TTC549 (cell line): ENCODE results near the gene KIAA0825.
A peak's percentile ranks its signal among the peaks of the same experiment; 100 is the strongest.

Experiments used
- FAIRE-seq: peaks from 2 replicates; lab custom pipeline; 2012; peaks lifted over from hg19 to GRCh38; lab: Jason Lieb, UNC

The KIAA0825 gene, protein sequence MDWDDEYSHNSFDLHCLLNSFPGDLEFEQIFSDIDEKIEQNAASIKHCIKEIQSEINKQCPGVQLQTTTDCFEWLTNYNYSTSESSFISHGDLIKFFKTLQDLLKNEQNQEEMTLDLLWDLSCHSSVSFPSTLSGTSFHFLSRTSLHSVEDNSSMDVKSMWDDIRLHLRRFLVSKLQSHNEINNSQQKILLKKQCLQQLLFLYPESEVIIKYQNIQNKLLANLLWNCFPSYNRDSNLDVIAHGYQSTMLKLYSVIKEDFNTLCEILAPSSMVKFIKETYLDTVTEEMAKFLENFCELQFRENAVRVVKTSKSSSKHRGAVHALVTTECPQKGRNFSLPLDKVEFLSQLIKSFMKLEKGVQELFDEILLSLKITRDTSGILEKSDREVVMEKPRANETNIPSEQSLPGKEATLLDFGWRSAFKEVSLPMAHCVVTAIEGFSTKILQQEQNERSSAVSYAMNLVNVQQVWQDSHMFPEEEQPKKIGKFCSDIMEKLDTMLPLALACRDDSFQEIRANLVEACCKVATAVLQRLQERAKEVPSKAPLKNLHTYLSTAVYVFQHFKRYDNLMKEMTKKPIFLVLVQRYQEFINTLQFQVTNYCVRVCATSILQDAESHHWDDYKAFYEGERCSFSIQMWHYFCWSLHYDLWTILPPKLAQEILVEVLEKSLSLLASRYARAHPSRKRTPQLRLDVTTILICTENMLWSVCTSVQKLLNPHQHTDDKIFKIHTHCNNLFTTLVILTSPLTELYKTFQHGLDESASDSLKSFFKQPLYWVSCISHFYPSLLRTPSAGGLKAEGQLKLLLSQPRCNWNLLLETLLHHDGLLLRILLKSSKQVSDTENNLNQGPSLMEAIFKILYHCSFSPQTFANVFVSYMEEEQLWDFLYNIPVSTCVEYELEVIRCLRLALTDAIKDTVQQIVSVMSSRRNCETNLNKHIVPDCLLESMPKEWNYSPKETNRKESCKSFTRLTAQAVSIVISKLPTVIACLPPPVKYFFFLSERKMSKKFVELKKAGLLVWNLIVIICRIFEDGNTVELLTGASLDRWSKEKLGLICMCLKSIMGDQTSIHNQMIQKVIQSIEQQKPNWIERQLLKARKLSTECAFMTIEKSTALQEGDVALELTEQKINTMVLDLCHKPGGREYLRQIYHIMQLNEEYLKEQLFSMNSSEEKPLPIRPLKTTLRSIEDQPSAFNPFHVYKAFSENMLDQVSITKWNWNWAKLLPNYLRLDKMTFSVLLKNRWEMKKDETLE (N-terminal part only)

DNA sequence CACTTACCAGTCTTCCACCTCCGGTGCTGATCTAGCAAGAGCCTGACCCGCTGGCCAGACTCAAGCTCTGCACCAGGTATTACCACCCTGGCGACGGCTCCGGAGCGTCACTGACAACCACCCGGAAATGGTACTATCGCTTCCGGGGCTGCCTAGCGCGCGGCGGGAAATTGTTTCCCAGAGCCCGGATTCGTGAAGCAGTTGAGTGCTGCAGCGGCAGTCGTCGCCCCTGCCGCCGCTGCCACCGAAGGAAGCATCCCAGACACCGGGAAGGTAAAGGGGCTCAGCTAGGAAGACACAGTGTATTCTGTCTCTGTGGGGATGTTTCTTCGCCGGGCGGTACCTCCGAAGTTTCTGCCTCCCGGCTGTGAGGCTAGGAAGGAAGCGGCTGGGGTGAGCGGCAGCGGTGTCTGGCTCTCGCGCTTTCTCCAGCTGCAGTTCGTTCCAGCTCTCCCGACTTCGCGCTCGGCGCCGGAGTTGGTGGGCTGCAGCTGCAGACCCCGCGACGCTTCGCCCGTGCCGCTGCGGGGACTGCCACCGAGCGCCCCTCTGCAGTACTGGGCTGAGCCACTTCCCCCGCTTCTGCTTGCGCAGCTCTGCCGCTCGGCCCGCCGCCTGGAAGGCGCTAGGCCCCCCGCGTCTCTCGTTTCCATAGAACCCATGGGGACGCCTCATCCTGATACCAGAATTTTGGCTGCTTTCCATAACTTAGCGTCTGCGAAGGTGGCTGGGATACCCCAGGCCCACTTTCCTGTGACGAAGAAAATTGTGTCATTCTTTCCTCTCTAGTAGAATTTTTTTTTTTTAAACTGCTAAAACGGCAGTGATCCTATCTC, at the start of gene KIAA0825, which contains the start of gene SLF1:
KIAA0825 (minus strand) TSS at position 112 of the 836 bp plus-strand sequence. CDS start 81,478 bp downstream, outside the sequence.
SLF1 (plus strand) TSS at position 177 of the 836 bp plus-strand sequence. CDS start 10,142 bp downstream, outside the sequence.
- FAIRE-seq, result no peak

GRCh38 chr5:94667937-94668336, 49.5 kb upstream of the KIAA0825 start:
- no peak for FAIRE-seq

DNA sequence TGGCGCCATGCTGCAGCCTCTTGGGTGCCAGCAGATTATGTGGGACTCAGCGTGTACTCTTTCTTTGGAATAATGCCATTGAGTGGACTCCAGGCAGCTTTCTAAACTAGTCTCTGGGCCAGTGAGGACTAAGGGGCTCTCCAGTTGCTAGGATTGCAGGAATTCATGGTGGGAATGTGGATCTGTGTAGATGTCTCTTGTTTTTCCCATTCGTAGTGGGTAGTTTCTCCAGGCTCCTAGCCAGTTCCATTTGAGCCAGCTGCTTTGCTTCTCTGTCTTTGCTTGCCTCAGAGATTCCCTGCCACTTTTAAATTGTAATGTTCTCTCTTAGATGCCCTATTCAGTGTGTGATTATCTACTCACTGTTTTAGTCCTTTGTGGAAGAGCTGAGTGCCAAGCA, 42.7 kb upstream of the KIAA0825 start:
- no peak for FAIRE-seq

- no peak for FAIRE-seq
Observed at GRCh38 chr5:94660506-94660905, 42.1 kb upstream of the KIAA0825 start.

DNA sequence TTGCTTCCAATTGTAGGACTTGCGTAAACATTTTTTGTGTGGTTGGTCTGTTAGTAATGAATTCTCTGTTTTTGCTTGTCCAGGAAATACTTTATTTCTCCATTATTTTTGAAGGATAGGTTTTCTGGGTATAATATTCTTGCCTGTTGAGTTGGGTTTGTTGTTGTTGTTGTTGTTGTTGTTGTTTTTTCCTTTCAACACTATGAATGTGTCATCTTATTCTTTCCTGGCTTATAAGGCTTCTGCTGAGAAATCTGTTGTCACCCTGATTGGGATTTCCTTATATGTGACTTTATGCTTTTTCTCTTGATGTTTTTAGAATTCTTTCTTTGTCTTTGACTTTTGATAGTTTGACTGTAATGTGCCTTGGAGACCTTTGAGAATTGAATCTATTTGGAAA, 39.9 kb upstream of the KIAA0825 start:
- no peak for FAIRE-seq

DNA sequence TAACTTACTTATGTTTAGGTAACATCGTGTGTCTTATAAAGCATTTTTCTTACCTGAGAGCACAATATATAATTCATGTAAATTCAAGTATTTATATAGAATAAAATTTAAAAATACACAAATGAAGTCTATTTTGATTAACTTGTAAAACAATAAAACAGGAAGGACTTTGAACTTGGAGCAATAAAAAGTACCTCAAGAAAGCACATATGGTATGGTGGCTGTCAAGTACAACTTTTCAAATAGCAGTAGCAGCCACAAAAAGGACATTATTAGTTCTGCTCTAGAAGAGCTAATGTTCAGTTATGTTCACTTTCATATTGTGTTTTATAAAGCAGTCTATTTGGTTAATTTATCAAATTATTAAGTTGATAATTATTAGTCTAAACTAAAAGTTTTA, 31.5 kb upstream of the KIAA0825 start:
- FAIRE-seq, result no peak

- no peak for FAIRE-seq
Observed at GRCh38 chr5:94646758-94647157, 28.4 kb upstream of the KIAA0825 start.

GRCh38 chr5:94645053-94645452, 26.6 kb upstream of the KIAA0825 start:
- FAIRE-seq, result no peak

GRCh38 chr5:94640176-94640575, 21.8 kb upstream of the KIAA0825 start:
- FAIRE-seq, result no peak

DNA sequence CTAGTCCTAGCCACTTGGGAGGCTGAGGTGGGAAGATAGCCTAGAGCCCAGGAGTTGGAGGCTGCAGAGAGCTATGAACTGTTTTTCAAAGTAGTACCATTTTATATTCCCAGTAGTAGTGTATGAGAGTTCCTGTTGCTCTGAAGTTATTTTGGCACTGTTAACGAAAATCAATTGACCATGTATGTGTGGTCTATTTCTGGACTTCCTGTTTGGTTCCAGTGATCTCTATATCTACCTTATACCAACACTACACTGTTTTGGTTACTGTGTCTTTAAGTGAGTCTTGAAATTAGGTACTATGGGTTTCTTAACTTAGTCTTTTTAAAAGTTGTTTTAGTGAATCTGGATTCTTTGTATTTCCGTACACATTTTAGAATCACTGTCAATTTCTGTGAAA, 13.6 kb upstream of the KIAA0825 start:
- FAIRE-seq, result no peak

- FAIRE-seq, result no peak
Observed at GRCh38 chr5:94627191-94627590, 8.8 kb upstream of the KIAA0825 start.

DNA sequence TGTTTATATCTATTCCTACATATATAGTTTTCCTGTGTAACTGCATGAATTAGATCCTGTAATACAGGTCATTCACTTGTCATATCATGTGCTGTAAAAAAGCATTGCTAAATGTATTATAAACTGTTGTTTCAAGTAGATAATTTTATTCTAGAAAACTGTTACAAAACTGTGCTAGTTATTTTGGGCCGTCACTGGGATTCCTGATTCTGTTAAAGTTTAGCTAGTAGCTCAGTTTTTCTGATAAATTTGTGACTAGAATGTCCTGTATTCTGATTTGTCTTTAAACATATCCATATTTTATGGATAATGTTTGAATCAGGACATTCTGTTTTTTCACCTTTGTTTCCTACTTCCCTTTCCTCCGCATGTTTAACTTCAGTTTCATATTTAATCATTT, 5.5 kb upstream of the KIAA0825 start:
- no peak for FAIRE-seq

- no peak for FAIRE-seq
Observed at GRCh38 chr5:94623011-94623410, 4.6 kb upstream of the KIAA0825 start.

DNA sequence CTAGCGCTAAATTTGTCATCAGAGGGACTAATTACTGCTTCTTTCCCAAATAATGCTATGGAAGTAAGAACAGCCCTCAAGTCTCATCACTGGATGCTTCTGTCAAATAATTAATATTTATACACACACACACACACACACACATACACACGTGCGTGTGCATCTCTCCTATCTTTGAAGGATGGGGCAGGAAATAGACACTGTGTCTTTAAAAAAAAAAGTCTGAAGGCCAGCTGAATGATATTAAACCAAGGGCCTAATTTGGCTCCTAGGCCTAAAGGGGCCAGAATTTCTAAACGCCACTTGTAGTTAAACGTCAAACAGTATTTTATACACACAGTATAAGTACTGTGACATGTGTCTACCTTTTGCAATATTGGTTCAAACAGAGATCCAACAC, 3.4 kb upstream of the KIAA0825 start:
- FAIRE-seq, result no peak

DNA sequence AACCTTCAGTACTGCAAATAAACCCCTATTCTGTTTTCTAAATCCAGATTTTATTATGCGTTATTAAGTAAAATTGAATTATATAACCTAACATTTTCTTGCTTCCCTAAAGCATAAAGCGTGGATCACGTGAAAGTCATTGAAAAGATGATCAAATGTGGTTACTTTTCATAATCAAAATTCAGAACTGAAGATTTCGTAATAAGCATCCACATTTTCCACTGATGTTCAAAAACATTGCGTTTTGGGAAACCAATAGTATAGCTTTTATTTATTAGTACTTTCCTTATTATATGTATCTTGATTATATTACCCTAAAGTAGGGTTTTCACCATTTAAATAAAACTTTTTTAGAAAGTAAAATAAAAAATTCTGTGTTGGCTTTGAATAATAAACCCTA, 1.9 kb upstream of the KIAA0825 start:
- peak; percentile 56 for FAIRE-seq

DNA sequence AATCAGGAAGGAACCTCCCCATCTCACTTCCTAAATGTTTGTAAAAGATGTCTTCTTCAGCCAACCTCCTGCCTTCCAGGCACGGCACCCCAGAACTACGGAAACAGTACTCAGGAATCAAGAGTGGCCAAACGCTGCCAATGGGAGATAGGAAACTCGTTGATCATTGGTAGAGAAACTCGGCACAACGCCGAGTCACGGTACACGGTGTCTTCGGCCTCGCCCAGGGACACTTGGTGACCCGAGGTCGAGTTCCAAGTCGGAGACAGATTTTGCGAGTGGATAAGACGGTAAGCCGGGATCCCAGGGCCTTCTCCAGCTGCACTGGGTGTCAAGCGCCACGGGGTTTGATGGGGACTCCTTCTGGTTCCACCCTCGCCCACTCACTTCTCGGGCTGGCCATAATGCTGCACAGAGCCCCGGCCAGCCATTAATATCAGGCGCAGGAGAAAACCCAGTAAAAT, 343 bp downstream of the KIAA0825 start:
- FAIRE-seq, result no peak

DNA sequence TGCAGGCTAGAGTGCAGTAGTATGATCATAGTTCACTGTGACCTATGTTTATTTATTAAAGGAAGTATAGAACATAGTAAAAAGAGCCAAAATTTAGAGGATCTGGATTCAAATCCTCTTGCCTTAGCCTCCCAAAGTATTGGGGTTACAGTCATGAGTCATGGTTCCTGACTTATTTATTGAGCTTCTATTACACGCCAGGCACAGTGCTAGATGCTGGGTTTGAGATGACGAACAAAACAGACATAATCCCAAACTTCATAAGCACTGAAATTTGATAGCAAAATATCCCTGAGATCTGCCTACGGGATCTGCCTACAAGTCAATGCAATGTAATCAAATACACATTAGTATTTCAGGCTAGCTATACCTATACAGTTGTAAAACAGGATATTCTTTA, 2.5 kb downstream of the KIAA0825 start:
- no peak for FAIRE-seq

DNA sequence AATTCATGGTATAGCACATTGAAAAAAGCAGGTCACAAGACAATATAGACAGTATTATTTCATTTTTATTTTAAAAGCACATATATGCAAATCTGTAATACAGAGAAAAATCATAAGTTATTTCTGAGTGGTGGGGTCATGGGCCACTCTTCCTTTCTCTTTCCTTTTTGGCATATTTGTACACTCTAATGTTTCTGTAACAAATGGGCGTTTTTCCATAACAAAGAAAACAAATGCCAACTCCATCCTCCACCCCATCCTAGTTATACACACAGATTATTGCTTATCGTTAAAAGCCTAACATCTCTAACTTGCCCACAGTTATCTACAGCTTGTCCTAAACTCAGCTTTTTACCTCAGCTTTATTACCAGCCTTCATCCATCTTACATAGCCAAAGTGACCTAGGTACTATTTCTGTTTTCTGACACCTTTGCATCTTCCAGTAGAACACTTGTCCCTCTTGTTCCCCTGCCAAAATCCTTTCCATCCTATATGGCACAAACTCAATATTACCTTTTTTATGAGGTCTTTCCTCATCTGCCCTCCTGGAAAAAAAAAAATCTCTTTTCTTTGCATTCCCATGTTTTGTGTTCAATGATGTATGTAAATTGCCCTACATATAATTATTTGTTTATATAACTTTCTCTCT, 4.1 kb downstream of the KIAA0825 start:
- no peak for FAIRE-seq

GRCh38 chr5:94613583-94613982, 4.8 kb downstream of the KIAA0825 start:
- no peak for FAIRE-seq

DNA sequence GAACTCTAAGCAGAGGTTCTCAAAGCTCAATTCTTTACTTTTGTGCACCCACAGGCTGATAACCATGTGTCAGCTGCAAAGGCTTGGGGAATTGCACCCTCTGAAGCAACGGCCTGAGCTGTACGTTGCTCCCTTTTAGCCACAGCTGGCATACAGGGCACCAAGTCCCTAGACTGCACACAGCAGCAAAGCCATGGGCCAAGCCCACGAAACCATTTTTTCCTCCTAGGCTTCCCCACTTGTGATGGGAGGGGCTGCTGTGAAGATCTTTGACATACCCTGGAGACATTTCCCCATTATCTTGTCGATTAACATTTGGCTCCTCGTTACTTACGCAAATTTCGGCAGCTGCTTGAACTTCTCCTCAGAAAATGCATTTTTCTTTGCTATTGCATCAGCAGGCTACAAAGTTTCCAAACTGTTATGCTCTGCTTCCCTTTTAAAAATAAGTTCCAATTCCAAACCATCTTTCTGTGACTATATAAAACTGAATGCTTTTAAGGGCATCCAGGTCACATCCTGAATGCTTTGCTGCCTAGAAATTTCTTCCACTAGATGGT, 23.0 kb downstream of the KIAA0825 start:
- FAIRE-seq, result no peak
